ENCODE data around the gene ATOSB. TPM values are rescaled to one million over a fixed set of nuclear protein-coding genes. Genes with fewer than 3 reads are reported as not detected.

The ATOSB gene
- total and polyA plus RNA-seq, 9 of the 15 experiments (the other 6 are each of a cell fraction or from before 2014, with no cell fraction given), result 0.45 to 8.0 (median 4.2) TPM

- in situ Hi-C loops (cut with MboI), result no loop called here
- TF ChIP-seq NFATC3 (IDR thresholded peaks at IDR 0.05) (no peak), CEBPZ (IDR thresholded peaks at IDR 0.05; ENCODE audit: borderline replicate concordance, low read depth, low read length) (no peak), MTF1 (CRISPR knock-in tag; IDR thresholded peaks at IDR 0.05; ENCODE audit: borderline replicate concordance) (no peak), ETS1 (conservative IDR thresholded peaks at IDR 0.05; ENCODE audit: control insufficient read depth, low read depth, low read length) (no peak), MCM2 (IDR thresholded peaks at IDR 0.05; ENCODE audit: low read depth) (no peak), ZBTB26 (CRISPR knock-in tag; IDR thresholded peaks at IDR 0.05) (no peak), POLR2G (IDR thresholded peaks at IDR 0.05; ENCODE audit: low read depth, low read length) (peak; percentile 91), KDM2B (CRISPR knock-in tag; IDR thresholded peaks at IDR 0.05) (no peak), ZBTB43 (CRISPR knock-in tag; IDR thresholded peaks at IDR 0.05) (no peak), CHD1 (IDR thresholded peaks at IDR 0.05; ENCODE audit: low read length) (peak; percentile 90), GATA2 (CRISPR knock-in tag; IDR thresholded peaks at IDR 0.05) (no peak), DLX4 (CRISPR knock-in tag; IDR thresholded peaks at IDR 0.05) (no peak)
These were observed 19.4 kb downstream of the ATOSB start, which contains the start of gene PIGO for GRCh38 chr9:35096035-35096849. TSS of gene PIGO (minus strand) at chr9:35096591. CDS start at chr9:35095565, 1,026 bp downstream.

More at GRCh38 chr9:35096035-35096849, 19.4 kb downstream of the ATOSB start, which contains the start of gene PIGO:
- H3K4me1 ChIP-seq (replicated peaks in 1 of 2; ENCODE audit: control insufficient read depth in 2 of 2, insufficient read depth in 2 of 2, low read length in 2 of 2), result peaks cover 6 to 15% of the 10 kb centered on the region in 2 experiments; a peak in 4 of 5 replicates
- DNase-seq (ENCODE audit: extremely low read depth in 1 of 4, low spot score in 3 of 4) (peak; percentile 81 to 90 (median 82)), ATAC-seq (peak; percentile 97), FAIRE-seq (peak; percentile 71)
- TSS peak; percentile 62 for BruUV-seq (replicated peaks)
- no peaks in the 10 kb centered on the region; the same call in 1 of the 2 replicates for H3K9me3 ChIP-seq (replicated peaks; ENCODE audit: control insufficient read depth, insufficient read depth, low read depth, low read length)
- peaks cover 16% of the 10 kb centered on the region for H3K79me2 ChIP-seq (ENCODE audit: control insufficient read depth, insufficient read depth, low read length)
- CTCF ChIA-PET (ENCODE audit: low intra/inter-chr PET ratio), result interaction anchor here (0.6 to 1.6 kb wide), 3 partner anchors 196 to 488 kb away, joined by 3 to 12 read pairs (median 3); no protein-coding TSS in a partner anchor
- intact Hi-C loops (cut with micrococcal nuclease), result loop anchor here (2.0 kb wide), 2 partner anchors 19 to 23 kb away; partner anchors contain the start of genes ATOSB and VCP
- peaks cover 47% of the 10 kb centered on the region; the same call in 2 of the 3 replicates for H3K36me3 ChIP-seq (ENCODE audit: control insufficient read depth, insufficient read depth, low read length)
- WGBS (ENCODE audit: insufficient coverage, low coverage, missing lambda C conversion rate), result under 1% methylated on average over 28 of the region's 53 CpGs
- peak within 1 kb of the TSS; percentile 96 to 99 for H3K9ac ChIP-seq (ENCODE audit: insufficient read depth in 1 of 2, low read depth in 2 of 2, low read length in 2 of 2)
- POLR2A ChIA-PET, result interaction anchor here (0.6 to 1.8 kb wide), 5 partner anchors 17 to 524 kb away, joined by 3 to 4 read pairs (median 4); partner anchors contain the start of genes FANCG and VCP
- H3K4me3 ChIP-seq, result peak within 1 kb of the TSS; percentile 99
- peak within 1 kb of the TSS; percentile 94 for H3K4me2 ChIP-seq (ENCODE audit: insufficient read depth, low read length)
- H3K9me1 ChIP-seq (ENCODE audit: control insufficient read depth, insufficient read depth, low read length), result no peaks in the 10 kb centered on the region
- H4K20me1 ChIP-seq (replicated peaks; ENCODE audit: control insufficient read depth, insufficient read depth, low read length), result no peaks in the 10 kb centered on the region
- peak within 1 kb of the TSS; percentile 98 for H2AFZ ChIP-seq (ENCODE audit: low read depth, low read length)
- H3K27me3 ChIP-seq (ENCODE audit: control insufficient read depth in 2 of 2, insufficient read depth in 2 of 2, low read length in 2 of 2), result no peaks in the 10 kb centered on the region
- peak within 1 kb of the TSS; percentile 100 for H3K27ac ChIP-seq (ENCODE audit: extremely low read depth, low read depth, low read length)
